Measurements from ENCODE around the gene DMWD. TPM values are rescaled to one million over a fixed set of nuclear protein-coding genes. Genes with fewer than 3 reads are reported as not detected.

Gene DMWD
- polyA plus RNA-seq, 2 donors, result 12.4 to 34.6 TPM

DNA sequence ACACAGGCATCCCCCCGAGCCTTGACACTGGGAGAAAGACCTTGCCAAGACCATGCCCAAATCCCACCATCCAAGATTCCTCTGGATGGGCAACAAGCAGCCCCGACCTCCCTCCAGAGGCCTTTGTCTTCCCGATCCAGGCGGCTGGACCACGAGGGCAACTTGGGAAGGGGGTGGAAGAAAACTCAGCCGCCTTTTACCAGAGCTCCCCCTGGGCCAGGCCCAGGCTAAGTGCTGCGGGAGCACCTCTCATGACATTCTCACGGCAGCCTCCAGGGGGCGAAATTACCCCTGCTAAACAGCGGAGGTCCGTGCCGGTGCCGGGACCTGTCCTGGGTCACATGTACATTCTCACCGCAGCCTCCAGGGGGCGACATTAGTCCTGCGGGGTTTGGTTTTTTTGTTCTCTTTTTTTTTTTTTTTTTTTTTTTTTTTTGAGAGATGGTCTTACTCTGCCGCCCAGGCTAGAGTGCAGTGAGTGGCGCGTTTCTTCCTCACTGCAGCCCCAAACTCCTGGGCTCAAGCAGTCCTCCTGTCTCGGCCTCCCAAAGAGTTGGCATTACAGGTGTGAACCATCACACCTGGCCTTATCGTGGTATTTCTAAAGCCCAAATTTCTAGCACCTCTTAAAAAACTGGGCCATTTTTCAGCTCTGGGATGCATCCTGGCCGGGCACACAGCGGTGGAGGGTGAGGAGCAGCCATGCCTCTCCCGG, 24.5 kb upstream of the DMWD start:
- H3K4me1 ChIP-seq (ENCODE audit: control insufficient read depth in 2 of 2, insufficient read depth in 2 of 2, low read length in 1 of 2), result peaks cover 0 to 3% of the 10 kb centered on the region in 2 donors
- 16 to 20% methylated on average over 24 of the region's 24 CpGs for WGBS, 2 donors
- H3K36me3 ChIP-seq (ENCODE audit: control insufficient read depth in 2 of 2, insufficient read depth in 2 of 2, low read length in 1 of 2), result peaks cover 5 to 7% of the 10 kb centered on the region in 2 donors
- no peak overlapping the region for H3K4me3 ChIP-seq (ENCODE audit: low read depth in 1 of 2, low read length in 2 of 2)
- no peaks in the 10 kb centered on the region for H3K27me3 ChIP-seq (ENCODE audit: control insufficient read depth in 1 of 2, insufficient read depth in 2 of 2, low read length in 2 of 2)
- H3K27ac ChIP-seq (ENCODE audit: low read depth in 2 of 2, low read length in 1 of 2), result no peak overlapping the region
- H3K9me3 ChIP-seq (ENCODE audit: control insufficient read depth in 2 of 2, insufficient read depth in 1 of 2, low read depth in 1 of 2, low read length in 1 of 2), result no peaks in the 10 kb centered on the region

DNA sequence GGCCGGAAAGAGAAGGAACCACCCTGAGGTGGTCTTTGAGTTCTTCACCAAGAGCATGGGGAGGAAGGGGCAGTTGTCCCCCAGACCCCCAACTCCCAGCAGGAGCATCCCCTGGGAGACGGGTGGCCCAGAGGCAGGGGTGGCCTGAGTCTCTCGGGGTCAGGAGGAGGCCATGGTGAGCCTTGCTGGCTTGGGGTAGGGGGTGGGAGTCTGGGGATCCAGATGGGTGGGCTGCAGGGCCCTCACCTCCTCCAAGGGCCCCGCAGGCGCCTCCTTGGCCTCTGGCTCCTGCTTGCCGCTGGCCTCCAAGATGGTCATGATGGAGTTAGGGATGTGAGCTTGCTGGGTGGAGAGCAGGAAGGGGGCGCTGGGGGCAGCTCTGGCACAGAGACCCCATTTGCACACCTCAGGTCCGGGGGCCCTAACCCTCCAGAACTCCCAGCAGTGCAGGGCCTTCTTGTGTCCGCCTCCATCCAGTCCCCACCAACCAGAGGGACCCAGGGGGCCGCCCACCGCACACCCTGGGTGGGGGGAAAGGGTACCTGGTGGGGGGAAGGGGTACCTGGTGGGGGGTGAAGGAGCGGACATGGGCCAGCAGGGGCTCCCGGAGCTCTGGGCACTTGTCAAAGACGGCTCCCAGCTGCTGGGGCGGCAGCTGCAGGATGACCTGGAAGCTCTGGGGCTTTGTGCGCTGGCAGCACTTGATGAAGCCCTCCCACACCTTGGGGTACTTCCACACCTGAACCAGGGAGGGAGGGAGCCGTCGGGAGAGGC, 23.8 kb upstream of the DMWD start:
- no peaks in the 10 kb centered on the region for H3K27me3 ChIP-seq (ENCODE audit: control insufficient read depth in 1 of 2, insufficient read depth in 2 of 2, low read length in 2 of 2)
- H3K4me3 ChIP-seq (ENCODE audit: low read depth in 1 of 2, low read length in 2 of 2), result no peak overlapping the region
- no peak overlapping the region for H3K27ac ChIP-seq (ENCODE audit: low read depth in 2 of 2, low read length in 1 of 2)
- WGBS, 2 donors, result 74 to 75% methylated on average over 15 to 18 of the region's 18 CpGs
- peaks cover 4 to 5% of the 10 kb centered on the region in 2 donors for H3K36me3 ChIP-seq (ENCODE audit: control insufficient read depth in 2 of 2, insufficient read depth in 2 of 2, low read length in 1 of 2)
- peaks cover 0 to 3% of the 10 kb centered on the region in 2 donors for H3K4me1 ChIP-seq (ENCODE audit: control insufficient read depth in 2 of 2, insufficient read depth in 2 of 2, low read length in 1 of 2)
- H3K9me3 ChIP-seq (ENCODE audit: control insufficient read depth in 2 of 2, insufficient read depth in 1 of 2, low read depth in 1 of 2, low read length in 1 of 2), result no peaks in the 10 kb centered on the region

- Histone ChIP-seq H3K4me3 (ENCODE audit: low read depth in 1 of 2, low read length in 2 of 2) (no peak overlapping the region), H3K27ac (ENCODE audit: low read depth in 2 of 2, low read length in 1 of 2) (no peak overlapping the region), H3K9me3 (ENCODE audit: control insufficient read depth in 2 of 2, insufficient read depth in 1 of 2, low read depth in 1 of 2, low read length in 1 of 2) (no peaks in the 10 kb centered on the region), H3K4me1 (ENCODE audit: control insufficient read depth in 2 of 2, insufficient read depth in 2 of 2, low read length in 1 of 2) (peaks cover 0 to 4% of the 10 kb centered on the region in 2 donors), H3K27me3 (ENCODE audit: control insufficient read depth in 1 of 2, insufficient read depth in 2 of 2, low read length in 2 of 2) (no peaks in the 10 kb centered on the region), H3K36me3 (ENCODE audit: control insufficient read depth in 2 of 2, insufficient read depth in 2 of 2, low read length in 1 of 2) (peaks cover 2% of the 10 kb centered on the region in 2 donors)
- 37 to 49% methylated on average over 42 to 44 of the region's 44 CpGs for WGBS, 2 donors
Measured at GRCh38 chr19:45815481-45816216, 23.0 kb upstream of the DMWD start.

DNA sequence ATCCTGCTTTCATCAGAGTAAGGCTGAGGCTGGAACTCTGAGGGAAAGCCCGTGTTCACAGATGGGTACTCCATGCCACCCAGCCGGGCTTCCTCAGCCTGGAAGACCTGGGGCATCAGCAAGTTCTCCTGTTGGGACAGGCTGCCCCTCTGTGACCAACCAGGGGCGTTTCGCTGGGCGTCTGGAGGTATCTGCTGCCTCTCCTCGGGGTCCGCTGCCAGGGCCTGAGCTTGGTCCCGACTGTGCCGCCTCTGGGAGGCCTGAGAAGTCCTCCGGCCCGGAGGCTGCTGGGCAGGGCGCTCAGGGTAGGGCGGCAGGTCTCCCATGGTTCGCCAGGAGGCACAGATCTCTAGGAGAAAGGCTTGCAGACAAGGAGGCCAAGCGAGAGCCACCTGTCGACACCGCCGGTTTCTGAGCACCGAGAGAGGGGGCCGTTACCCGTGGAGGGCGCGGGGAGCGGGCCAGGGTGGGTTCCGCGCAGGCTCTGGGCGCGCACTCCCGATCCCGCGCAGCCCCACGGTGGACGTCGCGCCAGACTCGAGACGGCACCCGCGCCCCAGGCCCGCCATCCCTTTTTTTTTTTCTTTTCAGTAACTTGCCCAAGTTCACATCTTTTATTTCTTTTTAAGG, 22.3 kb upstream of the DMWD start, which contains the start of gene RSPH6A:
RSPH6A (minus strand) TSS at position 458 of the 630 bp plus-strand sequence; CDS start at position 326, 132 bp downstream.
- 49 to 55% methylated on average over 39 to 40 of the region's 40 CpGs for WGBS, 2 donors
- Histone ChIP-seq H3K9me3 (ENCODE audit: control insufficient read depth in 2 of 2, insufficient read depth in 1 of 2, low read depth in 1 of 2, low read length in 1 of 2) (no peaks in the 10 kb centered on the region), H3K36me3 (ENCODE audit: control insufficient read depth in 2 of 2, insufficient read depth in 2 of 2, low read length in 1 of 2) (no peaks in the 10 kb centered on the region), H3K4me1 (ENCODE audit: control insufficient read depth in 2 of 2, insufficient read depth in 2 of 2, low read length in 1 of 2) (peaks cover 0 to 8% of the 10 kb centered on the region in 2 donors), H3K27me3 (ENCODE audit: control insufficient read depth in 1 of 2, insufficient read depth in 2 of 2, low read length in 2 of 2) (no peaks in the 10 kb centered on the region), H3K4me3 (ENCODE audit: low read depth in 1 of 2, low read length in 2 of 2) (no peak within 1 kb of the TSS), H3K27ac (ENCODE audit: low read depth in 2 of 2, low read length in 1 of 2) (no peak within 1 kb of the TSS)

- no peaks in the 10 kb centered on the region for H3K9me3 ChIP-seq (ENCODE audit: control insufficient read depth in 2 of 2, insufficient read depth in 1 of 2, low read depth in 1 of 2, low read length in 1 of 2)
- no peaks in the 10 kb centered on the region for H3K27me3 ChIP-seq (ENCODE audit: control insufficient read depth in 1 of 2, insufficient read depth in 2 of 2, low read length in 2 of 2)
- no peak overlapping the region for H3K27ac ChIP-seq (ENCODE audit: low read depth in 2 of 2, low read length in 1 of 2)
- H3K4me3 ChIP-seq (ENCODE audit: low read depth in 1 of 2, low read length in 2 of 2), result no peak overlapping the region
- peaks cover 2 to 11% of the 10 kb centered on the region in 2 donors for H3K4me1 ChIP-seq (ENCODE audit: control insufficient read depth in 2 of 2, insufficient read depth in 2 of 2, low read length in 1 of 2)
- no peaks in the 10 kb centered on the region for H3K36me3 ChIP-seq (ENCODE audit: control insufficient read depth in 2 of 2, insufficient read depth in 2 of 2, low read length in 1 of 2)
- WGBS, 2 donors, result 65 to 76% methylated on average over 12 of the region's 12 CpGs
Measured at GRCh38 chr19:45814166-45814780, 21.6 kb upstream of the DMWD start.

DNA sequence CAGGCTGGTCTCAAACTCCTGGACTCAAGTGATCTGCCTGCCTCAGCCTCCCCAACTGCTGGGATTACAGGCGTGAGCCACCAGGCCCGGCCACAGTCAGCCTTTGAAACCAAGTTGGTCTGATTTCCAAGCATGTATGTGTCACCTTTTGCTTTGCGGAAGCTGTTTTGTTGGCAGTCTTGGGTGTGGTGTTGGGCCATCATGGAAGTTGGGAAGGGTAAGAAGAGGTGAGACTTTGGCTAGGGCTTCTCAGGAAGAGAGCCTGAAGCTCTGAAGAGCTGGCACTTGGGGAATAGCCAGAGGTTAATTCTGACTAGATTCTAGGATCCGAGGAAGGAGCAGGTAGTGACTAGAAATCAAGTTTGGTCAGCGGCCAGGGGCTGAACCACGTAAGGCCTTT, 19.7 kb upstream of the DMWD start:
- H3K27ac ChIP-seq (ENCODE audit: low read depth in 2 of 2, low read length in 1 of 2), result peak overlapping the region; percentile 61 to 77
- no peak overlapping the region for H3K4me3 ChIP-seq (ENCODE audit: low read depth in 1 of 2, low read length in 2 of 2)
- 55 to 61% methylated on average over 6 of the region's 6 CpGs for WGBS, 2 donors
- no peaks in the 10 kb centered on the region for H3K36me3 ChIP-seq (ENCODE audit: control insufficient read depth in 2 of 2, insufficient read depth in 2 of 2, low read length in 1 of 2)
- H3K9me3 ChIP-seq (ENCODE audit: control insufficient read depth in 2 of 2, insufficient read depth in 1 of 2, low read depth in 1 of 2, low read length in 1 of 2), result no peaks in the 10 kb centered on the region
- H3K4me1 ChIP-seq (ENCODE audit: control insufficient read depth in 2 of 2, insufficient read depth in 2 of 2, low read length in 1 of 2), result peaks cover 2 to 11% of the 10 kb centered on the region in 2 donors
- H3K27me3 ChIP-seq (ENCODE audit: control insufficient read depth in 1 of 2, insufficient read depth in 2 of 2, low read length in 2 of 2), result no peaks in the 10 kb centered on the region

DNA sequence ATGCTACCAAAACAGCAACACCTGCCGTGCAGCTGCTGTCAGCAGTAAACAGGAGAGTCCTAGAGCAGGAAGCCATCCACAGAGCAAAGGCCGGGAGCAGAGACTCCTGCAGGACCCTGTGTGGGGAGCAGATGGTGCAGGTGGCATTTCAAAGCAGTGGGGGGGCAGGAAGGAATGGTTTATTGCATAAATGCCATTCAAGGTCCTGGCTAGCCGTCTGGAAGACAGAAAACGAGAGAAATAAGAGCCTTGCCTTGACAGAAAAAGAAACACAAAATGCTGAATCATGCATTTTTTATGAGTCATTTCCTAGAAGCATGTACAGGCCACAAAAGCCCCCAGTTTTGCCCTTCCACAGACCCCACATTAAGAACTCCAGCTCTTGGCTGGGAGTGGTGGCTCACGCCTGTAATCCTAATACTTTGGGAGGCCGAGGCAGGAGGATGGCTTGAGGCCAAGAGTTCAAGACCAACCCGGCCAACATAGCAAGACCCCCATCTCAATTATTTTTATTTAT, 17.1 kb upstream of the DMWD start:
- Histone ChIP-seq H3K36me3 (ENCODE audit: control insufficient read depth in 2 of 2, insufficient read depth in 2 of 2, low read length in 1 of 2) (no peaks in the 10 kb centered on the region), H3K4me1 (ENCODE audit: control insufficient read depth in 2 of 2, insufficient read depth in 2 of 2, low read length in 1 of 2) (peaks cover 2 to 11% of the 10 kb centered on the region in 2 donors), H3K4me3 (ENCODE audit: low read depth in 1 of 2, low read length in 2 of 2) (no peak overlapping the region), H3K27ac (ENCODE audit: low read depth in 2 of 2, low read length in 1 of 2) (no peak overlapping the region), H3K9me3 (ENCODE audit: control insufficient read depth in 2 of 2, insufficient read depth in 1 of 2, low read depth in 1 of 2, low read length in 1 of 2) (no peaks in the 10 kb centered on the region), H3K27me3 (ENCODE audit: control insufficient read depth in 1 of 2, insufficient read depth in 2 of 2, low read length in 2 of 2) (no peaks in the 10 kb centered on the region)
- WGBS, 2 donors, result 29 to 32% methylated on average over 7 of the region's 7 CpGs

DNA sequence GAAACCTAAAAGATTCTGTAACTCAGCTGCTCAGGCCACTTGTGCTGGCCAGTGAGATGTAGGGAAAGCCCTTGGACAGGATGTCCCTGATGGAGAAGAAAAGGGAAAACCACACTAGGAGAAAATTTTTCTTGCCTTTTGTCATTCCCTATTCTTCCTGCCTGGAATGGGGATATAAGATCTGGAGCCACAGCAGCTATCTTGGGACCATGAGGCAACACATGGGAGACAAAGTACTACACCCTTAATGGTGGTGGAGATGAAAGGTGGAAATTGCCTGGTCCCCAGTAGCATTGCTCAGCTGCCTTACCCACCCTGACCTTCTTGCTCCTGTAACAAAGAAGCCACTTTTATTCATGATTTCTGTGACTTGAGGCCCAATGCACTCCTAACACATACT, 13.1 kb upstream of the DMWD start:
- Histone ChIP-seq H3K4me1 (ENCODE audit: control insufficient read depth in 2 of 2, insufficient read depth in 2 of 2, low read length in 1 of 2) (peaks cover 2 to 8% of the 10 kb centered on the region in 2 donors), H3K4me3 (ENCODE audit: low read depth in 1 of 2, low read length in 2 of 2) (no peak overlapping the region), H3K27ac (ENCODE audit: low read depth in 2 of 2, low read length in 1 of 2) (no peak overlapping the region), H3K27me3 (ENCODE audit: control insufficient read depth in 1 of 2, insufficient read depth in 2 of 2, low read length in 2 of 2) (no peaks in the 10 kb centered on the region), H3K36me3 (ENCODE audit: control insufficient read depth in 2 of 2, insufficient read depth in 2 of 2, low read length in 1 of 2) (no peaks in the 10 kb centered on the region), H3K9me3 (ENCODE audit: control insufficient read depth in 2 of 2, insufficient read depth in 1 of 2, low read depth in 1 of 2, low read length in 1 of 2) (no peaks in the 10 kb centered on the region)

DNA sequence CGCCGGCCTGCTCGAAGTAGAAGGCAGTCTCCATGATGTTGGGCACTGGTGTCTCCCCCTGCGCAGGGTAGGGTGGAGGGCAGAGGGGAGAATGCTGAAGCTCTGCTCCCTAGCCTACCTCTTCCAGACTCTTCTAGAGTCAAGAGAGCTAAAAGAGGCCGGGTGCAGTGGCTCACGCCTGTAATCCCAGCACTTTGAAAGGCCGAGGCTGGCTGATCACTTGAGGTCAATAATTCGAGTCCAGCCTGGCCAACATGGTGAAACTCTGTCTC, 12.2 kb upstream of the DMWD start:
- Histone ChIP-seq H3K4me1 (ENCODE audit: control insufficient read depth in 2 of 2, insufficient read depth in 2 of 2, low read length in 1 of 2) (peaks cover 2 to 8% of the 10 kb centered on the region in 2 donors), H3K9me3 (ENCODE audit: control insufficient read depth in 2 of 2, insufficient read depth in 1 of 2, low read depth in 1 of 2, low read length in 1 of 2) (no peaks in the 10 kb centered on the region), H3K27ac (ENCODE audit: low read depth in 2 of 2, low read length in 1 of 2) (no peak overlapping the region), H3K36me3 (ENCODE audit: control insufficient read depth in 2 of 2, insufficient read depth in 2 of 2, low read length in 1 of 2) (no peaks in the 10 kb centered on the region), H3K4me3 (ENCODE audit: low read depth in 1 of 2, low read length in 2 of 2) (no peak overlapping the region), H3K27me3 (ENCODE audit: control insufficient read depth in 1 of 2, insufficient read depth in 2 of 2, low read length in 2 of 2) (no peaks in the 10 kb centered on the region)
- 88 to 92% methylated on average over 8 of the region's 8 CpGs for WGBS, 2 donors

Measured in esophagus (tissue), 2 donors.